BE2C (cell line): ENCODE data around the gene HOXA11.

ENCODE experiments used
- DNase-seq: peaks from one replicate; pipeline ENCODE4 v3.0.0-alpha.2; 2020
- H3K27me3 ChIP-seq: fragments of 250-450 bp; sonication (Bioruptor Pico); 2 replicates; pipeline ENCODE4 v1.5.1; 2020; ENCODE audit warnings: mild to moderate bottlenecking
- H3K36me3 ChIP-seq: fragments of 250-450 bp; sonication (Bioruptor Pico); 2 replicates; pipeline ENCODE4 v1.5.1; 2020; ENCODE audit warnings: mild to moderate bottlenecking
- H3K4me1 ChIP-seq: fragments of 250-450 bp; sonication (Bioruptor Pico); 2 replicates; pipeline ENCODE4 v1.5.1; 2020
- H3K4me3 ChIP-seq: 2 replicates; pipeline ENCODE4 v1.5.1; 2011; ENCODE audit warnings: low read depth, low read length
- H3K9me3 ChIP-seq: fragments of 250-450 bp; sonication (Bioruptor Pico); 2 replicates; pipeline ENCODE4 v1.5.1; 2020
- TF ChIP-seq, protein P1 (sequence below): IDR thresholded peaks from 2 replicates; pipeline ENCODE4 v1.5.1; 2012; ENCODE audit warnings: mild to moderate bottlenecking, low read depth, low read length

HOXA11 gene

DNA sequence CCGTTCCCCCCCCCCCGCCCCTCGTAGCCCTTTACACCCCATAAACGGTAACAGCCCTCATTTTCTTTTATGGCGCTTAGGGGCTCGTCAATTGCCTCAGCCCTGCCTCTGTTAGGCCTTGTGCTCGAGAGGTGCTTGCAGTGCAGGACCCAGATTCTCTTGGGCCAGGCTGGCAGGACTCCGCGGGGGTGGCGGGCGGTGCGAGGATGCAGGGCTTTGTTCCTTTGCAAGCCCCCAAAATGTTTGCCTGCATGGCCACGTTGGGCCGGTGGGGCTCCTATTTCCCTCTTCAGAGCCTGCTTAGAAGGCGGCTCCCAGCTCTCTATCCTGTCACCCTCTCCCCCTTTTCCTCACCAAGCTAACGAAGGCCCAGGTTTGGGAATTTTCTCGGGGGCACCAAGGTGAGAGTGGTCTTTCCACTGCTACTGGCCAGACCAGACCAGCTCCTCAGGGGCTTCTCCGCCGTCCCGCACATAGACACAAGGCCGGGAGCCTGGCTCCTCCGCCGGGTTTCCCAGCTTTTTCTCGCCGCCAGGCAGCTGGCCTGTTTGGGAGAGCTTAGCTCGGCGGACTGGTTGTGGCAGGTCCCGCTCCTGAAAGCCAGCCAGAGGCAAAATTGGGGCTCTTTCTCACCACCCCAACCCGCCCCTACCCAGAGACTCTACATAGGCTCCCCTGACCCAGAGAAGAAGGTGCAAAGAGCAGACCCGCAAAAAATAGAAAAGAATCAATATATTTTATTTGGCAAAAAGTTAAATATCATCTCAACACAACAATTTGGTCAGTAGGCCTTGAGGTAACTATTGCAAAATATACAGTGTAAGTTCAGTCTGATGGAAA, 23.1 kb downstream of the HOXA11 start:
- H3K9me3 ChIP-seq, result no peaks in the 10 kb centered on the region
- no peaks in the 10 kb centered on the region for H3K36me3 ChIP-seq
- DNase-seq, result no peak
- peaks cover 97% of the 10 kb centered on the region for H3K27me3 ChIP-seq
- no peaks in the 10 kb centered on the region for H3K4me1 ChIP-seq
- TF ChIP-seq, protein P1, sequence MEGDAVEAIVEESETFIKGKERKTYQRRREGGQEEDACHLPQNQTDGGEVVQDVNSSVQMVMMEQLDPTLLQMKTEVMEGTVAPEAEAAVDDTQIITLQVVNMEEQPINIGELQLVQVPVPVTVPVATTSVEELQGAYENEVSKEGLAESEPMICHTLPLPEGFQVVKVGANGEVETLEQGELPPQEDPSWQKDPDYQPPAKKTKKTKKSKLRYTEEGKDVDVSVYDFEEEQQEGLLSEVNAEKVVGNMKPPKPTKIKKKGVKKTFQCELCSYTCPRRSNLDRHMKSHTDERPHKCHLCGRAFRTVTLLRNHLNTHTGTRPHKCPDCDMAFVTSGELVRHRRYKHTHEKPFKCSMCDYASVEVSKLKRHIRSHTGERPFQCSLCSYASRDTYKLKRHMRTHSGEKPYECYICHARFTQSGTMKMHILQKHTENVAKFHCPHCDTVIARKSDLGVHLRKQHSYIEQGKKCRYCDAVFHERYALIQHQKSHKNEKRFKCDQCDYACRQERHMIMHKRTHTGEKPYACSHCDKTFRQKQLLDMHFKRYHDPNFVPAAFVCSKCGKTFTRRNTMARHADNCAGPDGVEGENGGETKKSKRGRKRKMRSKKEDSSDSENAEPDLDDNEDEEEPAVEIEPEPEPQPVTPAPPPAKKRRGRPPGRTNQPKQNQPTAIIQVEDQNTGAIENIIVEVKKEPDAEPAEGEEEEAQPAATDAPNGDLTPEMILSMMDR, result no peak
- no peak overlapping the region for H3K4me3 ChIP-seq

DNA sequence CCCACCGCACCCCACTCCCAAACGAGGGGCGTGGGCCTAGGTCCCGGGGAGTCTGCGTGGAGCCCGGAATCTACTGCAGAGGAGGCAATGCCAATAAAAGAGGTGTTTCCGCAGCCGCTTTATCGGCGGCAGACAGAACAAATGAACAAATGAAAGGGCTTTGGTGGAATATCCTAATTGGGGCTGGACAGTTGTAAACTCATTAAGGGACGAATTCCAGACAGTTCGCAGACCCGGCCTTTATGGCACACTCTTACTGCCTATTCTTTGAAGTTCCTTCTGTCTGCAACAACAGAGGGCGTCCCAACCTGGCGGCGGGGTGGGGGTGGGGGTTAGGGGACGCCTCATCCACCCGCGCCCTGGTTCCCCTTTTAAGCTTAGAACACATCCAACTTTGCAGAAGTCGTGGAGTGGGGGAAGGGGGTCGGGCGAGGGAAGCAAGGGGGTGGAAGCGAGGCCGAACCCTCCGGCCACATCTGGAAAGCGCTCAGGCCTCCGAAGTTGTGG, 23.8 kb downstream of the HOXA11 start:
- H3K4me3 ChIP-seq, result peak overlapping the region; percentile 58
- no peak for DNase-seq
- TF ChIP-seq, protein P1, result no peak
- no peaks in the 10 kb centered on the region for H3K9me3 ChIP-seq
- peaks cover 97% of the 10 kb centered on the region for H3K27me3 ChIP-seq
- H3K4me1 ChIP-seq, result no peaks in the 10 kb centered on the region
- H3K36me3 ChIP-seq, result no peaks in the 10 kb centered on the region

DNA sequence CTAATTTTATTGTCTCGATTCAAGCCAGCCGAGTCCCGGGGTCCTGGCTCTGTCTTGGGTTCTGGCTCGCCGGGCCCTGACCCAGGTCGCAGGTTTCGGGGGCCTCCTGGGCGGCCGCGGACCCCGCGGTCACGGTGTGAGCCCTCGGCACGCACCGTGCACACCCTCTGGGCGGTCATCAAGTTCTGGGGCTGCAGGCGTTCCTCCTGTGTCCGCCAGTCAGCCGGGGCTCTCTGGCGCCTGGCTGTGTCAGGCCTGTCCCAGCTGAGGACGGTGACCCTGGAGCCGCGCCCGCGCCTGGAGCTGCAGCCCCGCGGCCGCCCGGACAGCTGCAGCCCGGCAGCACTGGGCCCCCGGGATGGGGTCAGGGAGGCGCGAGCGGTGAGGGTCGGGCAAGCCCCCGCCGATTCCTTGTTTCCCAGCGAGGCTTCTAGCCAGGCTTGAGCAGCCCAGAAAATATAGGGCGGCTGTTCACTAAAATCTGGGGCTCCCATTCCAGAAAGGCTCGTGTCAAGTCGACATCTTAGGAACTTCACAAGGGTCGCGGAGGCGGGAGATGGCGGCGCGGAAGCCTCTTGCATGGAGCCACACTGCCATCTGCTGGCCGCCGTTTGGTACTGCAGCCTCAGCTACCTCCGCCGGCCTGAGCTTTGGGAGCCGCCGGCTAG, 24.4 kb downstream of the HOXA11 start:
- Histone ChIP-seq H3K9me3 (no peaks in the 10 kb centered on the region), H3K36me3 (no peaks in the 10 kb centered on the region), H3K4me1 (no peaks in the 10 kb centered on the region), H3K27me3 (peaks cover 97% of the 10 kb centered on the region), H3K4me3 (peak overlapping the region; percentile 58)
- TF ChIP-seq, protein P1, result peak; percentile 90
- peak; percentile 83 for DNase-seq

DNA sequence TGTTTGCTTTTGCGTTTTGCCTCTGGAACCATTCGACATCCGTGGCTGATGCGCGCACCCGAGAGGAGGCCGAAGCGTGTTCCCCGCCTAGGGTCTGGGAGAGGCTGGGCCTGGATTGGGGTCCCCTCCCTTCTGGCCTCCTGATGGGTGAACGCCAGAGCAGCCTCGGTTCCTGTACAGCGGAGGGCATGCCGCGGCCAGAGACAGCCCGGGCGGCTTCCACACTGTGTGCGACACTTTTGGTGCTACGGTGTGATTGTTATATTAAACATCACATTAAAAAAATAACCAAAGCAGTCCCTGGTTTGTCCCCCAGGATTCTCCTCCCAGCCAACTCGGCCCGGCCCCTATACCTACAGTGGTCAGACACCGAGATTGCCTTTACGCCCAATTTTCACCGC, 24.9 kb downstream of the HOXA11 start:
- Histone ChIP-seq H3K36me3 (no peaks in the 10 kb centered on the region), H3K4me1 (no peaks in the 10 kb centered on the region), H3K27me3 (peaks cover 97% of the 10 kb centered on the region), H3K9me3 (no peaks in the 10 kb centered on the region), H3K4me3 (no peak overlapping the region; the same call in 1 of the 2 replicates)
- TF ChIP-seq, protein P1, result no peak
- peak; percentile 2 for DNase-seq

DNA sequence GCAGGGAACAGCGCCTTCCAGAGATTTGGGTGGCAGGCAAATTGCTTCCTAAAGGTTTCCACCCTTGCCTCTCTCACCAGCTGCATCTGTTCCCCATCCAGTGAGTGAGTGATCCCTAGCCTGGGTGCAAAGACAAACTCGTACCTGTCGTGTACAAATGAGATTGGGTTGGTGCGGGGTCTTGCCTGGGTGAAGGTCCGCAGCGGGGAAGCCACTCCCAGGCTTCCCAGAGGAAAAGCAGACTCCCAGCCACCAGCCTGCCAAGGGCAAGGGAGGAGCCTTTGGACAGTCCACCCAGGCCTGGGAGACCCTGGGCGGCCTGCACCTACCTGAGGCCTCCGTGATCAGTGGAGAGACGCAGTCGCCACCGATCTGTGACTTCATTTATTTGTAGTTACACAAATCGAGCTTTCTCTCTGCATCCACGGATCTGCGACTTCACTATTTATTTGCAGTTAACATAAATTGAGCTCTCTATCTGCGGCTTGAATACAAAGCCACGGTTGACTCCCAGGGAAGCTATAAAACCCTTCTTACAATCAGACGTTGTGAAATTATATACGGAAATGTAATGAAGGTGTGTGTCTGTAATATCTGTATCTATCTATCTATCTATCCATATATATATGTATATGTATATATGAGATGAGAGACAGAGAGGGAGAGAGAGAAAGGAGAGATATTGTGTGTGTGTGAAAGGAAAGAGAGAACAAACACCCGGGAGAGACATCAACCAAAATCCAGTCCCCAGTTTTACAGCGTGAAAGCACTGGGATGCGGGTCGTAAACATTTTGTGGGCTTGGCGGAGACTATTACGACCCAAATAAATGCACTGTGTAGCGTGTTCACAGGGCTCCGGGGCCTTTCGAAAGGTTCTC, 25.5 kb downstream of the HOXA11 start:
- H3K9me3 ChIP-seq, result no peaks in the 10 kb centered on the region
- H3K36me3 ChIP-seq, result no peaks in the 10 kb centered on the region
- peak; percentile 4 for DNase-seq
- peaks cover 97% of the 10 kb centered on the region for H3K27me3 ChIP-seq
- no peaks in the 10 kb centered on the region for H3K4me1 ChIP-seq
- H3K4me3 ChIP-seq, result no peak overlapping the region
- TF ChIP-seq, protein P1, result no peak
